NCI-H2227 treated with DMSO at 0.1 percent for 48 hours (cell line): ENCODE data around the gene SRCIN1.
"Not testable (repeated sequence)": the region's sequence is repeated elsewhere in the genome, so short reads cannot be mapped to it uniquely, and the experiment has no call there.

Experiments used
- DNase-seq: peaks from one replicate; lab custom pipeline; 2025; lab: John Stamatoyannopoulos, UW

SRCIN1 gene

GRCh38 chr17:38507921-38508569 lies 97.7 kb downstream of the SRCIN1 start:
- DNase-seq, result no peak

- DNase-seq, result no peak
Measured at GRCh38 chr17:38507436-38507835, 98.3 kb downstream of the SRCIN1 start.

GRCh38 chr17:38504216-38504615 lies 101.5 kb downstream of the SRCIN1 start:
- DNase-seq, result no peak

GRCh38 chr17:38503286-38503913 lies 102.4 kb downstream of the SRCIN1 start:
- DNase-seq, result not testable (repeated sequence)

DNA sequence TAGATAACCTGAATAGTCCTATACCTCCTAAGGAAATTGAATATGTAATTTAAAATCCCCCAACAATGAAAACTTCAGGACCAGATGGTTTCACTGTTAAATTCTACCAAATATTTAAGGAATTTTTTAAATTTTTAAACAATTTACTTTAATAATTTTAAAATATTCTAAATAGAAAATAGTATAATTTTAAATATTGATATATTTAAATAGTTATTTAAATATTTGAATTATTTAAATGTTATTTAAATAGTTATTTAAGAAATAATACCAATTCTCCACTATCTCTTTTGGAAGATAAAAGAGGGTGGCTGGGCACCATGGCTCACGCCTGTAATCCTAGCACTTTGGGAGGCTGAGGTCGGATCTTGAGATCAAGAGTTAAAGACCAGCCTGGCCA lies 104.0 kb downstream of the SRCIN1 start:
- not testable (repeated sequence) for DNase-seq

DNA sequence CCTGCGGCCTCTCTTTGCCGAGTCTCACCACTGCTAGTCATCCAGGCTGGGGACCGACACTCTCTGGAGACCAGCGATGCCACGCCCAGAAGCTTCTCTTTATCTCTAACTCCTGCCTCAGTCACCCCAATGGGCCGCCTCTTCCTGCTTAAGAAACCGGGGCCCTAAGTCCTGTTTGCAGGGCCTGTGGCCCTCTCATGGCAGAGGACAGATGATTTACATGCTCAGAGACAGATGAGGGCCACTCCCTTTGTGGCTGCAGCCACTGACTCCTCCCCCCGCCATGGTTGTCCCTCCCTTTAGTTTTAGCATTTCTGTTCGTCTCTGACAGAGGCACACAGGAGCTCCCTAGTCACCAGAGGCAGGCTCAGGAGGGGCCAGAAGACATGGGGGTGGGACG lies 106.5 kb downstream of the SRCIN1 start:
- not testable (repeated sequence) for DNase-seq

GRCh38 chr17:38498353-38498752 lies 107.4 kb downstream of the SRCIN1 start:
- DNase-seq, result no peak

DNA sequence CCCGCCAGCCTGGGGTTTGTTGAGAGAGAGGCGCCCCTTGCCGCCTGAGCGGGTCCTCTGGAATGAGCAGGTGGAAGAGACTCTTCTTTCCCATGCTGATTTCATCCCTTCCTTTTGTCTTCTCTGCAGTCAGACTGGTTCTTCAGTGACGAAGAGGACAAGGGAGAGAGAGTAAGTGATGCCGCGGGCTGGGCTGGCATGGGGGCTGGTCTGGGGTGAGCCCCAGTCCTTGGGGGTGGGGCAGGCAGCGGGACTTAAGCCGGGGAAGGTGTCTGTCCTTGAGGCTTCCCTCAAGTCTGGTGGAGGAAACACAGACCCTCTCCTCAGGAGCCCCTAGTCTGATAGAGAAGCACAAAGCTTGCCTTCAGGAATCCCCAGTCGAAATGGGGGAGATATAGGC lies 108.1 kb downstream of the SRCIN1 start:
- not testable (repeated sequence) for DNase-seq

DNA sequence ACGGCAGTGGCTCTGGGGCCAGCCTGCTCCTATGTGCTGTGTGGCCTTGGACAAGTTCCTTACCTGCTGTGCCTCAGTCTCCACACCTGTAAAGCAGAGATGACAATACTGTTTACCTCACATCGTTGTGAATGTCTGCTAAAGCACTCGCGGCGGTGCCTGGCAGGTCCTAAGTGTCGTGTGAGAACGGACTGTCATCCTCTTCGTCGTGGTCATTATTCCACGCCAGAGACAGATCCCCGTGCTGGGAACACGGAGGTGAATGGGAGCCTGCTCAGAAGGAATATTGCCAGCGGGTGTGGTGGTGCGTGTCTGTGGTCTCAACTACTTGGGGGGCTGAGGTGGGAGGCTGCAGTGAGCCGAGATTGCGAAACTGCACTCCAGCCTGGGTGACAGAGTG lies 111.6 kb downstream of the SRCIN1 start:
- not testable (repeated sequence) for DNase-seq

DNA sequence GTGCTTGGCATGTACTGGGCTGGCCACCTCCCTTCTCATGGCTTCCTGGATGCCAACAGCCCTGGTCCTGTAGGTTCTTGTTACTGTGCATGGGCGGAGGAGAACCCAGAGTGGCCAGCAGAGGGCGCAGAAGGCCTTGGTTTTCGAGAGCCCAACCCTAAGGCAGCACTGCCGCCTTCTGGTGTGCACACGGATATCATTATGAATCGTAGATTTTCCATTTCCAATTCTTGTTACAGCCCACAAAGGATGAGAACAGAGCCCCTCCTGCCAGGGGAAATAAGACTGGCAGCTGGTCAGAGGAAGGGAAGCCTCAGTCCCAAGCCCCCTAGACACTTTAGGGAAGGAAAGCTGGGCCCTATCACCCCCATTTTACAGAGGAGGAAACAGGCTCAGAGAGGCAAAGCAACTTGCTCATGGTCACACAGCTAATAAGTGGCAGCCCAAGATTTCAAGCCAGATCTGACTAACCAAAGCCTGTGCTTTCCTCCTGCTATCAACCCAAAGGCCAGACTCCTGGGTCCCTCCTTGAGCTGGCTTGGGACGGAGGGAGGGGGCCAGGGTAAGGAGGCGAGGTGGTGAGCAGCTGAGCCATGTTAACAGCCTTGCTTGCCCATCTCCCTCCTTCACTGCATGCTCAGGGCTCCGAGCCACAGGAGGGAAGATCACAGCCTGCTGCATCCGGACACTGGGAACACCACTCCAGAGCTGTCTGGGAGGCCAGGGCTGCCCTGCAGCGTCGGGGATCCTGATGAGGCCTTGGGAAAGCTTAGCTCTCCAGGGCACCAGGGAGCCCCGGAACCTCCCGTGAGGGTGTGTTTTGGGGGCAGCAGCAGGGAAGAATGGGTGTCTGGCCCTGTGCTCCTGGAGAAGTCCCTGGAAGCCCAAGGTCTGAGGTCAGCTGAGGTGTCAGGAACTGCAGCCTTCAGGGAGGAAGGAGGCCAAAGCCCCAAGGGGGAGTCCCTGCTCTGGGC lies 113.4 kb downstream of the SRCIN1 start:
- peak; percentile 79 for DNase-seq

DNA sequence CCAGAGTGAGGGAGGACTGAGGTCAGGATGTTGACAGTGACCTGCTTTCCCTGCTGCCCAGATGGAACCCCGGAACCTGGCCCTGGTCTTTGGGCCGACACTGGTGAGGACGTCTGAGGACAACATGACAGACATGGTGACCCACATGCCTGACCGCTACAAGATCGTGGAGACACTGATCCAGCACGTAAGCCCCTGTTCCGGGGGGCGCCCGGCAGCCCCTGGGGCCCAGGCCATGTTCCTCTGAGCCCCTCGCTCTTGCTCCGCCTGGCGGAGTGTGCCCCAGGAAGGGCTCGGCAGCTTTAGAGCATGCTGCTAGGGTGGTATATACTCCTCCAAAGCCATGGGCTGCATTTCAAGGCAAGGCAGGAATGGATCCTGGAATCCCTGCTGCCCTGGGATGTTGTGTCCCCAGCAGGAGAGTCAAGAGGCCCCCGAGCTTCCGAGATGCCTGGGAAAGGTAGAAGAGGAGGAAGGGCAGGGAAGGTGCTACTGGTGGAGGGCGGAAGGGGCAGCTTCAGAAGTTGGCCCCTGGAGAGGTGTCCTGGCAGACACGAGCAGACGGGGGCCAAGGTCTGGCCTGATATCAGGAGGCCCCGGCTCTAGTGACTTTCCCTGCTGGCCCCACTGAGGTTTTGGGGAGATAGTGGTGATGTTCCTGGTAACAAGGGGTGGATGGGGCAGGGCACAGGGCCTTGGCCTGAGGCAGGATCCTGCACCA lies 114.2 kb downstream of the SRCIN1 start:
- not testable (repeated sequence) for DNase-seq

- not testable (repeated sequence) for DNase-seq
Measured at GRCh38 chr17:38489774-38490173, 116.0 kb downstream of the SRCIN1 start.

DNA sequence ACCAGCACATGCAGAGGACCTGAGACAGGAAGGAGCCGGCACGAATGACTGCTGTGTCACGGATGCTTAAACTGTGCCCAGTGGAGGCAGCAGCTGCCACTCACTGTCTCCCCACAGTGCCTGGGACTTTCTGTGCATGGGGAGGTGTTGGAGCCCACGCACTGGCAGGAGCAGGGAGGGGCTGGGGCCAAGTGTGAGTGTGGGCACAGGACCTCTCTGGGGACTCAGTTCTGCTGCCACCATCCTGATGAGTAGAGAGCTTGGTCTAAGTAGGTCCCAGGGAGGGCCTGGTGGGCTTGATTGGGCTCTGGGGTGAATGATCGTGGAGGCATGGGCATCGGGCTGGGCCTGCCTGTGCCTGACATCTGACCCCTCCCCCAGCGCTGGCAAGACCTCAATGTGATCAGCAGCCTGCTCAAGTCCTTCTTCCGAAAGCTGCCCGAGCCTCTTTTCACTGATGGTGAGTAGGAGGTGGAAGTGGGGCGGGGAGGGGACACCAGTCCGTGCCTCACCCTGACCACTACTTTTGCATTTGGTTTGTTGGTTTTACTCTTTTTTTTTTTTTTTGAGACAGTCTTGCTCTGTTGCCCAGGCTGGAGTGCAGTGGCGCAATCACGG lies 120.0 kb downstream of the SRCIN1 start:
- DNase-seq, result not testable (repeated sequence)

GRCh38 chr17:38485146-38485468 lies 120.6 kb downstream of the SRCIN1 start:
- DNase-seq, result no peak

DNA sequence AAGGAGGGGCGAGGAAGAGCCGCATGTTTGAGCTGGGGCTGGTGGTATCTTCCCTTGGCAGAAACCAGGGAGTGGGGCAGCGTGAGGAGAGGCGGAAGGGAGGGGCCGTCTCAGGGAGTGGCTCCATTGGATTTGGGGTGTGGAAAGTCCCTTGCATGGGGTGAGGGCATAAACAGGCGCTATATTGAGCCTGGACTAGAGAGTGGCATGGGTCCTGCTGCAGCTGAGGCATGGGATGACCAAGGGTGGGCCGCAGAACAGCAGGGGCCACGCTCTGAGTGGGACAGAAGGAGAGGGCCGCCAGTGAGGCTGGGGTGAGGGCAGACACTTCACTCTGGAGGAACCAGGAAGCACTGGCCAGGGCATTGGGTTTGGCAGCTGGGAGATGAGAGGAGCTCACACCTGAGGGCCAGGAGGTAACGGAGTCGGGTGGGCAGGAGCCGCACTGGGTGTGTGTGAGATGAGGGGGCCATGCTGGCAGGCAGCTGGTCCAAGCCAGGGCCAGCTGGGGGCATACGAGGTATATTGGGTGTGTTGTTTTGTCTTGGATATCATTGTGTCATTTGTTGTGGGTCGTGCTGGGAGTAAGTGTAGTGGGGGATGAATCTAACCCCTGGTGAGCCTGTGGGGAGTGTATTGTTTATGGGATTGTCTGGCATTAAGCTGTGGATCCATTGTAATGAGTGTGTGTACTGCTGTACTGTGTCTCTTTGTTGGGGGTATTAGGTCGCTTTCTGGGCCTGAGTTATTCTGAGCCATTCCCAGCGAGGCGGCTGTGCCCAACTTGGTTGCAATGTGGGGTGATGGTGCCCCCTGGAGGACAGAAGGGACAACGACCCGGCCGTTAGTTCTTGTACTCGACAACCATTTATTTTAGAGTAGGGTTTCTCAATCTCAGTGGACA lies 121.3 kb downstream of the SRCIN1 start:
- DNase-seq, result peak; percentile 42

GRCh38 chr17:38482700-38483043 lies 123.1 kb downstream of the SRCIN1 start:
- DNase-seq, result not testable (repeated sequence)

GRCh38 chr17:38482039-38482699 lies 123.6 kb downstream of the SRCIN1 start:
- not testable (repeated sequence) for DNase-seq
